HEK293T (cell line): ENCODE data around the gene RNF114.

Experiments
- ELF4 ChIP-seq: fragments of 450-650 bp; IDR thresholded peaks from 2 replicates; pipeline ENCODE4 v1.6.1; 2017; ENCODE audit warnings: antibody characterized with exemption
- FOXA1 ChIP-seq: fragments of 450-650 bp; IDR thresholded peaks from 2 replicates; pipeline ENCODE4 v1.6.1; 2016; ENCODE audit warnings: mild to moderate bottlenecking
- FOXM1 ChIP-seq: fragments of 450-650 bp; IDR thresholded peaks from 2 replicates; pipeline ENCODE4 v1.6.1; 2017; ENCODE audit warnings: mild to moderate bottlenecking, borderline replicate concordance
- HDGF ChIP-seq: fragments of 450-650 bp; IDR thresholded peaks from 2 replicates; pipeline ENCODE4 v1.6.1; 2017; ENCODE audit warnings: antibody characterized with exemption, borderline replicate concordance
- L3MBTL2 ChIP-seq: fragments of 450-650 bp; conservative IDR thresholded peaks from 2 replicates; pipeline ENCODE4 v1.6.1; 2016; ENCODE audit warnings: mild to moderate bottlenecking
- LEF1 ChIP-seq: fragments of 450-650 bp; IDR thresholded peaks from 2 replicates; pipeline ENCODE4 v1.6.1; 2017; ENCODE audit warnings: mild to moderate bottlenecking, borderline replicate concordance
- NFRKB ChIP-seq: fragments of 450-650 bp; IDR thresholded peaks from 2 replicates; pipeline ENCODE4 v1.6.1; 2016; ENCODE audit warnings: mild to moderate bottlenecking, moderate library complexity
- PKNOX1 ChIP-seq: fragments of 450-650 bp; IDR thresholded peaks from 2 replicates; pipeline ENCODE4 v1.6.1; 2016
- SP1 ChIP-seq: fragments of 450-650 bp; IDR thresholded peaks from 2 replicates; pipeline ENCODE4 v1.6.1; 2017
- SUZ12 ChIP-seq: fragments of 450-650 bp; IDR thresholded peaks from 2 replicates; pipeline ENCODE4 v1.6.1; 2016; ENCODE audit warnings: mild to moderate bottlenecking
- ZNF384 ChIP-seq: fragments of 450-650 bp; IDR thresholded peaks from 2 replicates; pipeline ENCODE4 v1.6.1; 2016

GRCh38 chr20:49942303-49942702 lies 6.1 kb downstream of the RNF114 start:
- no peak for TF ChIP-seq FOXM1
- TF ChIP-seq HDGF: no peak
- no peak for TF ChIP-seq LEF1
- no peak for TF ChIP-seq NFRKB
- TF ChIP-seq SP1: no peak
- no peak for TF ChIP-seq ZNF384
- no peak for TF ChIP-seq FOXA1
- TF ChIP-seq PKNOX1: no peak
- TF ChIP-seq SUZ12: no peak
- TF ChIP-seq ELF4: no peak
- TF ChIP-seq L3MBTL2: no peak
